ENCODE measurements around the gene UNCX.

UNCX gene

DNA sequence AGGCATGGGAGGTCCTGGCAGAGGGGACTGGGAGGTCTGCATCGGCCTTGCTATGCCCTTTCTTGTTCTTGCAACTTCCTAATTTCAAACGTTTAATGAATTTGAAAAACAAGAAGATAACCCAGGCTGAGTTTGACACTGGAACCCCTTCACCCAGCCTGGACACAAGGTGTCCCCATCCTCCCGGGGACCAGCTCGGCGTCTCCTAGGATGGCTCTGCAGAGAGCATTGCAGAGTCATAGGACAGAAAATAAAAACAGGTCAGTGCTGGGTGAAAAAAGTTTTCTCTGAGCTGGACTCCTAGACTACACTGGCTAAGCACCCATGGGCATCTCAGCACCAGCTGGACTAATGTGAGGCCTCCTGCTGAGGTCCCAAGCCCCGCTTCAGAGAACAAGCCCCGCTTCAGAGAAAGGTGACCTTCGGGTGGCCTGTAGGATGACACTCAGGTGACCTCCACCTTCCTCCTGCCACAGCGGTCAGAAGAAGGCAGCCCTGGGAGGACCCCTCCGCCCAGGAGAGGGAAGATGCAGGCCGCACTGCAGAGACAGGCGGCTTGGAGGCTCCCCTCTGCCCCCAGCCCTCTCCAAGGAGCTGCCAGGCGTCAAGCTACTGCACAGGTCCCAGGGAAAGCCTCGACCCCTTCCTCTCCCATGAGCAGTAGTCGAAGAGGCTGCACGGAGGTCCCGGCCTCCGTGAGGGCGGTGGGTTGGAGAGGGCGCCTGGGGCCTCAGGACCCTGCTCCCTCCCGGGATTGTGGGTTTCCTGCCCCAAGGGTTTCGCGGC is 9.3 kb upstream of the UNCX start:
- H3K9ac ChIP-seq (ENCODE audit: low read depth, low read length, poor library complexity, severe bottlenecking) = no peak overlapping the region
- TF ChIP-seq, protein P1, sequence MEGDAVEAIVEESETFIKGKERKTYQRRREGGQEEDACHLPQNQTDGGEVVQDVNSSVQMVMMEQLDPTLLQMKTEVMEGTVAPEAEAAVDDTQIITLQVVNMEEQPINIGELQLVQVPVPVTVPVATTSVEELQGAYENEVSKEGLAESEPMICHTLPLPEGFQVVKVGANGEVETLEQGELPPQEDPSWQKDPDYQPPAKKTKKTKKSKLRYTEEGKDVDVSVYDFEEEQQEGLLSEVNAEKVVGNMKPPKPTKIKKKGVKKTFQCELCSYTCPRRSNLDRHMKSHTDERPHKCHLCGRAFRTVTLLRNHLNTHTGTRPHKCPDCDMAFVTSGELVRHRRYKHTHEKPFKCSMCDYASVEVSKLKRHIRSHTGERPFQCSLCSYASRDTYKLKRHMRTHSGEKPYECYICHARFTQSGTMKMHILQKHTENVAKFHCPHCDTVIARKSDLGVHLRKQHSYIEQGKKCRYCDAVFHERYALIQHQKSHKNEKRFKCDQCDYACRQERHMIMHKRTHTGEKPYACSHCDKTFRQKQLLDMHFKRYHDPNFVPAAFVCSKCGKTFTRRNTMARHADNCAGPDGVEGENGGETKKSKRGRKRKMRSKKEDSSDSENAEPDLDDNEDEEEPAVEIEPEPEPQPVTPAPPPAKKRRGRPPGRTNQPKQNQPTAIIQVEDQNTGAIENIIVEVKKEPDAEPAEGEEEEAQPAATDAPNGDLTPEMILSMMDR (conservative IDR thresholded peaks at IDR 0.05; ENCODE audit: low read length) = no peak
- TF ChIP-seq EZH2phosphoT487 (IDR thresholded peaks at IDR 0.05; ENCODE audit: borderline replicate concordance) = no peak
- no peaks in the 10 kb centered on the region for H3K9me2 ChIP-seq (replicated peaks; ENCODE audit: low read depth, low read length)
- H3K4me2 ChIP-seq (ENCODE audit: low read depth, low read length, poor library complexity, severe bottlenecking) = no peak overlapping the region
- no peaks in the 10 kb centered on the region for H3K9me3 ChIP-seq (ENCODE audit: insufficient read depth, low read depth, low read length)
- H3K36me3 ChIP-seq (ENCODE audit: insufficient read depth, low read length) = no peaks in the 10 kb centered on the region
- no peaks in the 10 kb centered on the region for H3K79me2 ChIP-seq (ENCODE audit: insufficient read depth, low read length)
- H3K27me3 ChIP-seq (ENCODE audit: insufficient read depth, low read length, poor library complexity, severe bottlenecking) = no peaks in the 10 kb centered on the region
- H3F3A ChIP-seq (ENCODE audit: low read depth) = no peaks in the 10 kb centered on the region
- H3K4me3 ChIP-seq (ENCODE audit: low read length, poor library complexity, severe bottlenecking) = no peak overlapping the region
- no peaks in the 10 kb centered on the region for H3K4me1 ChIP-seq (ENCODE audit: insufficient read depth, low read length, poor library complexity, severe bottlenecking)
- H2AFZ ChIP-seq (ENCODE audit: low read length) = no peak overlapping the region
- H4K20me1 ChIP-seq (ENCODE audit: insufficient read depth, low read length, poor library complexity, severe bottlenecking) = no peaks in the 10 kb centered on the region

DNA sequence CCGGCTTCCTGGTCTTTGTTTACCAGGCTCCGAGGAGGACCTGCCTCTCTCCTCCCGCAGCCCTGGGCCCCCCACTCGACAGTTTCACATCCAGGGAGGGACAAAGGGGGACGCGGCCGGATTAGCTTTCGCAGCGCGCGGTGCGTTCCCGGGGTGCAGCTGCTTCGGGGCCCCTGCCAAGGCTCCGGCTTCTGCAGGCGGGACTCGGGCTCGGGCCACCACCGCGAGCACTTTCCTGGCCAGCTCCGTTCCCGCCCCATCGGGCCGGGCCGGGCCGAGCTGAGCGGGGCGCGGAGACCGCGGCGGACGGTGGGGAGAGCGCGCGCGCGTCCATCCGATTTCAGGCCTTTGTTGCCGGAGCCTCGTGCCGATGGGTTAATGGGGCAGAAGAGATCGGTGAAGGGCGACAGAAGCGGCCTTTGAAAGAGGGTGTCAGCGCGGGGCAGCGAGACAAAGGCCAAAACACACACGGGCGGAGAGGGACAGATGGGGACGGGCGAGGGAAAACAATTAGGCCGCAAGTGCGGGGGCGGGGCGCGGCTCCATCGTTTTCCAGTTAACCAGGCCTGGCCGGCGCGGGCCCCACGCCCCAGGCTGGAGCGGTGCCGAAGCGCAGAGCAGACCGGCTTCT is 8.5 kb upstream of the UNCX start:
- Histone ChIP-seq H3K9ac (ENCODE audit: low read depth, low read length, poor library complexity, severe bottlenecking) (no peak overlapping the region), H4K20me1 (ENCODE audit: insufficient read depth, low read length, poor library complexity, severe bottlenecking) (no peaks in the 10 kb centered on the region), H3K4me3 (ENCODE audit: low read length, poor library complexity, severe bottlenecking) (no peak overlapping the region), H3K4me2 (ENCODE audit: low read depth, low read length, poor library complexity, severe bottlenecking) (no peak overlapping the region), H3K4me1 (ENCODE audit: insufficient read depth, low read length, poor library complexity, severe bottlenecking) (no peaks in the 10 kb centered on the region), H3K79me2 (ENCODE audit: insufficient read depth, low read length) (no peaks in the 10 kb centered on the region), H3K36me3 (ENCODE audit: insufficient read depth, low read length) (no peaks in the 10 kb centered on the region), H3F3A (ENCODE audit: low read depth) (no peaks in the 10 kb centered on the region), H3K27me3 (ENCODE audit: insufficient read depth, low read length, poor library complexity, severe bottlenecking) (no peaks in the 10 kb centered on the region), H2AFZ (ENCODE audit: low read length) (no peak overlapping the region), H3K9me3 (ENCODE audit: insufficient read depth, low read depth, low read length) (no peaks in the 10 kb centered on the region), H3K9me2 (replicated peaks; ENCODE audit: low read depth, low read length) (no peaks in the 10 kb centered on the region)
- TF ChIP-seq, protein P1 (conservative IDR thresholded peaks at IDR 0.05; ENCODE audit: low read length) = no peak
- no peak for TF ChIP-seq EZH2phosphoT487 (IDR thresholded peaks at IDR 0.05; ENCODE audit: borderline replicate concordance)

DNA sequence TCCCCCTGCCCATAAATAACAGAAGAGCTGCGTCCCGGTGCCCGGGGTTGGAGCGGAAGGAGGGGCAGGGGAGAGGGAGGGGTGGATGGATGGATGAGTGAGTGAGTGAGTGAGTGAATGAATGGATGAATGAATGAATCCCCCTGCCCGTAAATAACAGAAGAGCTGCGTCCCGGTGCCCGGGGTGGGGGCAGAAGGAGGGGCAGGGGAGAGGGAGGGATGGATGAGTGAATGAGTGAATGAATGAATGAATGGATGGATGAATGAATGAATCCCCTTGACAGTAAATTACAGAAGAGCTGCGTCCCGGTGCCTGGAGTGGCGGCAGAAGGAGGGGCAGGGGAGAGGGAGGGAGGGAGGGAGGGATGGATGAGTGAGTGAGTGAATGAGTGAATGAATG is 7.6 kb upstream of the UNCX start:
- Histone ChIP-seq H3K79me2 (ENCODE audit: insufficient read depth, low read length) (no peaks in the 10 kb centered on the region), H3K9me3 (ENCODE audit: insufficient read depth, low read depth, low read length) (no peaks in the 10 kb centered on the region), H3K4me1 (ENCODE audit: insufficient read depth, low read length, poor library complexity, severe bottlenecking) (no peaks in the 10 kb centered on the region)

More for the DNA sequence above, 7.6 kb upstream of the UNCX start:
- Histone ChIP-seq H3K4me2 (ENCODE audit: low read depth, low read length, poor library complexity, severe bottlenecking) (no peak overlapping the region), H3K9me2 (replicated peaks; ENCODE audit: low read depth, low read length) (no peaks in the 10 kb centered on the region), H2AFZ (ENCODE audit: low read length) (no peak overlapping the region), H3K27me3 (ENCODE audit: insufficient read depth, low read length, poor library complexity, severe bottlenecking) (no peaks in the 10 kb centered on the region), H3F3A (ENCODE audit: low read depth) (no peaks in the 10 kb centered on the region), H3K9ac (ENCODE audit: low read depth, low read length, poor library complexity, severe bottlenecking) (no peak overlapping the region), H4K20me1 (ENCODE audit: insufficient read depth, low read length, poor library complexity, severe bottlenecking) (no peaks in the 10 kb centered on the region), H3K36me3 (ENCODE audit: insufficient read depth, low read length) (no peaks in the 10 kb centered on the region), H3K4me3 (ENCODE audit: low read length, poor library complexity, severe bottlenecking) (no peak overlapping the region)
- TF ChIP-seq EZH2phosphoT487 (IDR thresholded peaks at IDR 0.05; ENCODE audit: borderline replicate concordance) = no peak
- TF ChIP-seq, protein P1 (conservative IDR thresholded peaks at IDR 0.05; ENCODE audit: low read length) = no peak
